WTC11 (cell line): ENCODE measurements around the gene CASKIN1. TPM values are rescaled to one million over a fixed set of nuclear protein-coding genes. Genes with fewer than 3 reads are reported as not detected.
A peak's percentile ranks its signal among the peaks of the same experiment; 100 is the strongest.

Experiments used
- AR ChIP-seq: fragments of 250-450 bp; sonication (Bioruptor Pico); IDR thresholded peaks from 2 replicates; pipeline ENCODE4 v1.9.0; 2021; ENCODE audit warnings: mild to moderate bottlenecking
- E2F1 ChIP-seq: sonication (generic); formaldehyde crosslinking; IDR thresholded peaks from 2 replicates; pipeline ENCODE4 v1.8.0; 2022; ENCODE audit warnings: mild to moderate bottlenecking, missing genetic modification reagents
- ERG ChIP-seq: fragments of 250-450 bp; sonication (Bioruptor Pico); IDR thresholded peaks from 2 replicates; pipeline ENCODE4 v1.8.0; 2021; ENCODE audit warnings: mild to moderate bottlenecking
- ETV6 ChIP-seq: sonication (generic); formaldehyde crosslinking; IDR thresholded peaks from 2 replicates; pipeline ENCODE4 v1.8.1; 2022; ENCODE audit warnings: mild to moderate bottlenecking, missing genetic modification reagents
- HMGXB4 ChIP-seq: sonication (generic); formaldehyde crosslinking; IDR thresholded peaks from 2 replicates; pipeline ENCODE4 v1.8.1; 2023; ENCODE audit warnings: mild to moderate bottlenecking, moderate library complexity, missing genetic modification reagents
- IRF2 ChIP-seq: sonication (generic); formaldehyde crosslinking; IDR thresholded peaks from 2 replicates; pipeline ENCODE4 v1.8.0; 2022; ENCODE audit warnings: low read depth, missing genetic modification reagents, borderline replicate concordance
- MAX ChIP-seq: sonication (generic); formaldehyde crosslinking; IDR thresholded peaks from 2 replicates; pipeline ENCODE4 v1.8.0; 2022; ENCODE audit warnings: mild to moderate bottlenecking, missing genetic modification reagents
- MLX ChIP-seq: sonication (generic); formaldehyde crosslinking; IDR thresholded peaks from 2 replicates; pipeline ENCODE4 v1.8.1; 2023; ENCODE audit warnings: mild to moderate bottlenecking, missing genetic modification reagents, moderate library complexity
- NFATC4 ChIP-seq: fragments of 250-450 bp; sonication (Bioruptor Pico); IDR thresholded peaks from 2 replicates; pipeline ENCODE4 v1.9.0; 2021; ENCODE audit warnings: mild to moderate bottlenecking
- NFE2L1 ChIP-seq: sonication (generic); formaldehyde crosslinking; IDR thresholded peaks from 2 replicates; pipeline ENCODE4 v1.8.1; 2023; ENCODE audit warnings: missing genetic modification reagents
- PREB ChIP-seq: sonication (generic); formaldehyde crosslinking; IDR thresholded peaks from 2 replicates; pipeline ENCODE4 v1.8.1; 2022; ENCODE audit warnings: mild to moderate bottlenecking, missing genetic modification reagents, moderate library complexity, borderline replicate concordance
- PRRX2 ChIP-seq: fragments of 250-450 bp; sonication (Bioruptor Pico); IDR thresholded peaks from 2 replicates; pipeline ENCODE4 v1.8.0; 2021; ENCODE audit warnings: mild to moderate bottlenecking
- RORB ChIP-seq: fragments of 250-450 bp; sonication (Bioruptor Pico); IDR thresholded peaks from 2 replicates; pipeline ENCODE4 v1.9.0; 2021; ENCODE audit warnings: mild to moderate bottlenecking
- USF2 ChIP-seq: sonication (generic); formaldehyde crosslinking; IDR thresholded peaks from 2 replicates; pipeline ENCODE4 v1.8.1; 2023; ENCODE audit warnings: mild to moderate bottlenecking, missing genetic modification reagents, moderate library complexity
- ZNF138 ChIP-seq: sonication (generic); formaldehyde crosslinking; conservative IDR thresholded peaks from 2 replicates; pipeline ENCODE4 v1.8.1; 2022; ENCODE audit warnings: mild to moderate bottlenecking, moderate library complexity, missing genetic modification reagents
- ZNF263 ChIP-seq: sonication (generic); formaldehyde crosslinking; IDR thresholded peaks from 2 replicates; pipeline ENCODE4 v1.8.1; 2022; ENCODE audit warnings: low read depth, mild to moderate bottlenecking, moderate library complexity, missing genetic modification reagents
- ZNF281 ChIP-seq: sonication (generic); formaldehyde crosslinking; IDR thresholded peaks from 2 replicates; pipeline ENCODE4 v1.8.0; 2023; ENCODE audit warnings: mild to moderate bottlenecking, missing genetic modification reagents
- ZNF423 ChIP-seq: fragments of 250-450 bp; sonication (Bioruptor Pico); IDR thresholded peaks from 2 replicates; pipeline ENCODE4 v2.1.2; 2022; ENCODE audit warnings: mild to moderate bottlenecking, moderate library complexity
- ZSCAN18 ChIP-seq: fragments of 250-450 bp; sonication (Bioruptor Pico); IDR thresholded peaks from 2 replicates; pipeline ENCODE4 v2.1.2; 2022; ENCODE audit warnings: mild to moderate bottlenecking, moderate library complexity
- total RNA-seq: library from RNA; stranded (reverse); gene quantifications from 3 replicates; pipeline ENCODE4 v1.2.3, GENCODE V29; 2021

CASKIN1 gene
- total RNA-seq, 1 experiment from 2014 or later = 9.4 TPM

- TF ChIP-seq HMGXB4 (CRISPR knock-in tag) (no peak), USF2 (CRISPR knock-in tag) (0 out of 2 replicates have a peak, but pooled peaks have one; percentile 39), MLX (CRISPR knock-in tag) (0 out of 2 replicates have a peak, but pooled peaks have one; percentile 66), NFATC4 (CRISPR knock-in tag) (peak; percentile 84; the same call in 1 of the 2 replicates), NFE2L1 (CRISPR knock-in tag) (no peak; the same call in 1 of the 2 replicates), PREB (CRISPR knock-in tag) (no peak), ZSCAN18 (CRISPR knock-in tag) (no peak), MAX (CRISPR knock-in tag) (peak; percentile 88), IRF2 (no peak), ETV6 (CRISPR knock-in tag) (peak; percentile 93), ZNF281 (CRISPR knock-in tag) (no peak), E2F1 (no peak), PRRX2 (peak; percentile 94; the same call in 1 of the 2 replicates), AR (CRISPR knock-in tag) (no peak; the same call in none of the 2 replicates), RORB (peak; percentile 89), ZNF138 (CRISPR knock-in tag) (no peak), ZNF263 (no peak), ZNF423 (CRISPR knock-in tag) (no peak), ERG (CRISPR knock-in tag) (peak; percentile 83; the same call in 1 of the 2 replicates)
Measured at GRCh38 chr16:2155091-2155950, 41.1 kb downstream of the CASKIN1 start, which contains the start of gene TRAF7 (continued).
